Ovary (tissue), 3 donors: ENCODE data around the gene ZNF354C.

Experiments used
- CTCF ChIP-seq, 3 donors: fragments of 450-650 bp in 2 of 3; fragments of 200-600 bp in 1 of 3; IDR thresholded peaks; one replicate each; pipeline versions ENCODE4 v1.5.1 to v1.8.0; 2016 to 2022; ENCODE audit warnings: antibody characterized with exemption in 3 of 3, mild to moderate bottlenecking in 1 of 3
- EP300 ChIP-seq: sonication (generic); formaldehyde crosslinking; IDR thresholded peaks from one replicate; pipeline ENCODE4 v1.6.1; 2017; ENCODE audit warnings: antibody characterized with exemption
- POLR2A ChIP-seq: fragments of 450-650 bp; IDR thresholded peaks from one replicate; pipeline ENCODE4 v1.6.1; 2017; ENCODE audit warnings: antibody characterized with exemption, mild to moderate bottlenecking, moderate library complexity
- donor health status: DM: no; HTN: no; CAD: no.

GRCh38 chr5:179065703-179066102 lies 5.5 kb downstream of the ZNF354C start:
- no peak for TF ChIP-seq CTCF (IDR thresholded peaks at IDR 0.05)
- no peak for TF ChIP-seq EP300
- no peak for TF ChIP-seq POLR2A
